ENCODE results near the gene GLRX. TPM values are rescaled to one million over a fixed set of nuclear protein-coding genes. Genes with fewer than 3 reads are reported as not detected.

GLRX gene
- total RNA-seq, 2 donors from 2014 or later: 18.9 to 26.3 TPM

DNA sequence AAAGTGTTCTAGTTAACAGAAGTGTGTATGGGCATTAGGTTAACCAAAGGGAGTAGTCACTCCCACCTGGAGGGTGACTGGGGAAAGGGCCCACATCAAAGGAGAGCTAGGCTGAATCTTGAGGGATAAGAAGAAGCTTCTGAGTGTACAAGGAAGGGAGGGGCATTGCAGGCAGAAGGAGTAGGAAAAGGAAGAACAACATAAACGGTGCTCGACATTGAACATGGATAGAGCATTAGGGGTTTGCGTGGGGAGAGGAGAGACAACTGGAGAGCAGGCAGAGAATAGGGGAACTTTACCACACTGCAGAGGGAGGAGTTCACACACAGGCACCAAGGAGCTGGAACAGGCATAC lies 5.3 kb upstream of the GLRX start:
- Mint-ChIP-seq H3K27me3 (ENCODE audit: insufficient read depth) (no peaks in the 10 kb centered on the region), H3K4me1 (peaks cover 25% of the 10 kb centered on the region), H3K4me3 (no peak overlapping the region), H3K9me3 (no peaks in the 10 kb centered on the region), H3K36me3 (ENCODE audit: low read depth) (no peaks in the 10 kb centered on the region), H3K27ac (no peak overlapping the region)
- TF ChIP-seq, protein P1, sequence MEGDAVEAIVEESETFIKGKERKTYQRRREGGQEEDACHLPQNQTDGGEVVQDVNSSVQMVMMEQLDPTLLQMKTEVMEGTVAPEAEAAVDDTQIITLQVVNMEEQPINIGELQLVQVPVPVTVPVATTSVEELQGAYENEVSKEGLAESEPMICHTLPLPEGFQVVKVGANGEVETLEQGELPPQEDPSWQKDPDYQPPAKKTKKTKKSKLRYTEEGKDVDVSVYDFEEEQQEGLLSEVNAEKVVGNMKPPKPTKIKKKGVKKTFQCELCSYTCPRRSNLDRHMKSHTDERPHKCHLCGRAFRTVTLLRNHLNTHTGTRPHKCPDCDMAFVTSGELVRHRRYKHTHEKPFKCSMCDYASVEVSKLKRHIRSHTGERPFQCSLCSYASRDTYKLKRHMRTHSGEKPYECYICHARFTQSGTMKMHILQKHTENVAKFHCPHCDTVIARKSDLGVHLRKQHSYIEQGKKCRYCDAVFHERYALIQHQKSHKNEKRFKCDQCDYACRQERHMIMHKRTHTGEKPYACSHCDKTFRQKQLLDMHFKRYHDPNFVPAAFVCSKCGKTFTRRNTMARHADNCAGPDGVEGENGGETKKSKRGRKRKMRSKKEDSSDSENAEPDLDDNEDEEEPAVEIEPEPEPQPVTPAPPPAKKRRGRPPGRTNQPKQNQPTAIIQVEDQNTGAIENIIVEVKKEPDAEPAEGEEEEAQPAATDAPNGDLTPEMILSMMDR (conservative IDR thresholded peaks at IDR 0.05): no peak
- no peak overlapping the region for H3K27ac ChIP-seq (ENCODE audit: low read depth, low read length)
- no peaks in the 10 kb centered on the region for H3K9me3 ChIP-seq (ENCODE audit: control insufficient read depth, low read length)
- 89 to 94% methylated on average over 3 of the region's 3 CpGs for WGBS, 2 experiments (ENCODE audit: insufficient coverage in 1 of 2, insufficient read length in 1 of 2)
- H3K9ac ChIP-seq (ENCODE audit: extremely low read depth, low read length, poor library complexity, severe bottlenecking): no peak overlapping the region
- H3K4me3 ChIP-seq (ENCODE audit: low read length): no peak overlapping the region
- no peaks in the 10 kb centered on the region for H3K27me3 ChIP-seq (ENCODE audit: control insufficient read depth, insufficient read depth, low read length, poor library complexity, severe bottlenecking)
- no peak for DNase-seq
- no peaks in the 10 kb centered on the region for H3K36me3 ChIP-seq (ENCODE audit: control insufficient read depth, insufficient read depth, low read length)
- peaks cover 10% of the 10 kb centered on the region for H3K4me1 ChIP-seq (ENCODE audit: control insufficient read depth, insufficient read depth, low read length)

- Mint-ChIP-seq H3K27me3 (ENCODE audit: insufficient read depth) (no peaks in the 10 kb centered on the region), H3K27ac (no peak overlapping the region), H3K9me3 (no peaks in the 10 kb centered on the region), H3K36me3 (ENCODE audit: low read depth) (no peaks in the 10 kb centered on the region), H3K4me1 (peaks cover 28% of the 10 kb centered on the region), H3K4me3 (no peak overlapping the region)
- H3K27ac ChIP-seq (ENCODE audit: low read depth, low read length): no peak overlapping the region
- no peaks in the 10 kb centered on the region for H3K36me3 ChIP-seq (ENCODE audit: control insufficient read depth, insufficient read depth, low read length)
- H3K27me3 ChIP-seq (ENCODE audit: control insufficient read depth, insufficient read depth, low read length, poor library complexity, severe bottlenecking): no peaks in the 10 kb centered on the region
- peaks cover 13% of the 10 kb centered on the region for H3K4me1 ChIP-seq (ENCODE audit: control insufficient read depth, insufficient read depth, low read length)
- H3K9me3 ChIP-seq (ENCODE audit: control insufficient read depth, low read length): no peaks in the 10 kb centered on the region
- no peak overlapping the region for H3K4me3 ChIP-seq (ENCODE audit: low read length)
- no peak overlapping the region for H3K9ac ChIP-seq (ENCODE audit: extremely low read depth, low read length, poor library complexity, severe bottlenecking)
- TF ChIP-seq, protein P1 (conservative IDR thresholded peaks at IDR 0.05): no peak
- DNase-seq: no peak
- WGBS, 2 experiments (ENCODE audit: insufficient coverage in 1 of 2, insufficient read length in 1 of 2): 85 to 93% methylated on average over 8 to 10 of the region's 10 CpGs
Measured at GRCh38 chr5:95826949-95827891, 4.7 kb upstream of the GLRX start.

- Histone ChIP-seq H3K27ac (ENCODE audit: low read depth, low read length) (no peak overlapping the region), H3K9me3 (ENCODE audit: control insufficient read depth, low read length) (no peaks in the 10 kb centered on the region), H3K36me3 (ENCODE audit: control insufficient read depth, insufficient read depth, low read length) (no peaks in the 10 kb centered on the region), H3K9ac (ENCODE audit: extremely low read depth, low read length, poor library complexity, severe bottlenecking) (no peak overlapping the region), H3K4me3 (ENCODE audit: low read length) (no peak overlapping the region), H3K4me1 (ENCODE audit: control insufficient read depth, insufficient read depth, low read length) (peaks cover 13% of the 10 kb centered on the region), H3K27me3 (ENCODE audit: control insufficient read depth, insufficient read depth, low read length, poor library complexity, severe bottlenecking) (no peaks in the 10 kb centered on the region)
- Mint-ChIP-seq H3K36me3 (ENCODE audit: low read depth) (no peaks in the 10 kb centered on the region), H3K4me3 (no peak overlapping the region), H3K27me3 (ENCODE audit: insufficient read depth) (no peaks in the 10 kb centered on the region), H3K9me3 (no peaks in the 10 kb centered on the region), H3K27ac (no peak overlapping the region), H3K4me1 (peaks cover 40% of the 10 kb centered on the region)
- WGBS, 2 experiments (ENCODE audit: insufficient coverage in 1 of 2, insufficient read length in 1 of 2): 68 to 70% methylated on average over 3 of the region's 3 CpGs
- no peak for DNase-seq
- TF ChIP-seq, protein P1 (conservative IDR thresholded peaks at IDR 0.05): no peak
Measured at GRCh38 chr5:95825495-95825894, 3.0 kb upstream of the GLRX start.
